Activated CD4-positive, CD25-positive, alpha-beta regulatory T cell treated with anti-CD3 and anti-CD28 coated beads, Interleukin-2, amount 50 U/mL, for 72 hours (primary cell): ENCODE measurements around the gene ZNF835.

Source experiments
- DNase-seq: peaks from one replicate; pipeline ENCODE4 v3.0.0; 2021

The ZNF835 gene

GRCh38 chr19:56660381-56661107 is 11.0 kb downstream of the ZNF835 start:
- no peak for DNase-seq

- no peak for DNase-seq
These were observed 17.4 kb downstream of the ZNF835 start for GRCh38 chr19:56654151-56654550.

- no peak for DNase-seq
These were observed 28.0 kb downstream of the ZNF835 start for GRCh38 chr19:56643460-56643955.

- DNase-seq, result no peak
These were observed 28.7 kb downstream of the ZNF835 start, which contains the start of gene SMIM17 for GRCh38 chr19:56642711-56643459. Gene SMIM17 (plus strand): TSS chr19:56643159. CDS start chr19:56645668, 2,509 bp downstream.

GRCh38 chr19:56639217-56639616 is 32.3 kb downstream of the ZNF835 start:
- no peak for DNase-seq

GRCh38 chr19:56637976-56638555 is 33.5 kb downstream of the ZNF835 start:
- DNase-seq, result no peak

GRCh38 chr19:56633021-56633420 is 38.5 kb downstream of the ZNF835 start:
- no peak for DNase-seq

- no peak for DNase-seq
These were observed 45.8 kb downstream of the ZNF835 start for GRCh38 chr19:56625708-56626107.

GRCh38 chr19:56623006-56623405 is 48.6 kb downstream of the ZNF835 start:
- no peak for DNase-seq

GRCh38 chr19:56622374-56622773 is 49.2 kb downstream of the ZNF835 start:
- no peak for DNase-seq

- no peak for DNase-seq
These were observed 52.4 kb downstream of the ZNF835 start for GRCh38 chr19:56619121-56619520.

- DNase-seq, result no peak
These were observed 54.0 kb downstream of the ZNF835 start for GRCh38 chr19:56617531-56617930.

- no peak for DNase-seq
These were observed 57.9 kb downstream of the ZNF835 start for GRCh38 chr19:56613639-56614038.

- DNase-seq, result no peak
These were observed 58.8 kb downstream of the ZNF835 start for GRCh38 chr19:56612737-56613136.
